Suprapubic skin (tissue), 4 donors: ENCODE results near the gene GLRB. TPM values are rescaled to one million over a fixed set of nuclear protein-coding genes. Genes with fewer than 3 reads are reported as not detected.
A peak's percentile ranks its signal among the peaks of the same experiment; 100 is the strongest.

Source experiments
- DNase-seq, 2 donors: peaks; one replicate each; pipeline ENCODE4 v3.0.0-alpha.2; 2019; ENCODE audit warnings: low spot score in 2 of 2
- H3K27ac ChIP-seq: fragments of 200-600 bp; sonication (generic); one replicate; pipeline ENCODE4 v1.5.1; 2019
- H3K27me3 ChIP-seq: fragments of 200-600 bp; sonication (generic); one replicate; pipeline ENCODE4 v1.5.1; 2019
- H3K36me3 ChIP-seq: fragments of 200-600 bp; sonication (generic); one replicate; pipeline ENCODE4 v1.5.1; 2019
- H3K4me1 ChIP-seq: fragments of 200-600 bp; sonication (generic); one replicate; pipeline ENCODE4 v1.5.1; 2019
- H3K4me3 ChIP-seq: fragments of 200-600 bp; sonication (generic); one replicate; pipeline ENCODE4 v1.5.1; 2019; ENCODE audit warnings: mild to moderate bottlenecking
- H3K9me3 ChIP-seq: fragments of 200-600 bp; sonication (generic); one replicate; pipeline ENCODE4 v1.5.1; 2019
- CTCF ChIP-seq, 2 donors: fragments of 200-600 bp in 1 of 2; fragments of 450-650 bp in 1 of 2; sonication (generic) in 1 of 2; IDR thresholded peaks; one replicate each; pipeline ENCODE4 v1.5.1; 2016 to 2019; ENCODE audit warnings: antibody characterized with exemption in 2 of 2, mild to moderate bottlenecking in 1 of 2, moderate library complexity in 1 of 2
- EP300 ChIP-seq: sonication (generic); formaldehyde crosslinking; IDR thresholded peaks from one replicate; pipeline ENCODE4 v1.6.1; 2017; ENCODE audit warnings: antibody characterized with exemption
- POLR2A ChIP-seq, 2 donors: fragments of 450-650 bp; IDR thresholded peaks; one replicate each; pipeline ENCODE4 v1.6.1; 2017; ENCODE audit warnings: antibody characterized with exemption in 2 of 2, mild to moderate bottlenecking in 2 of 2, moderate library complexity in 2 of 2
- POLR2AphosphoS5 ChIP-seq, 3 donors: sonication (generic); formaldehyde crosslinking; IDR thresholded peaks; one replicate each; pipeline ENCODE4 v1.6.1; 2017; ENCODE audit warnings: antibody characterized with exemption in 3 of 3
- WGBS: methylation state at CpG from one replicate; pipeline ENCODE4 v1.1.5; 2018; 5-methylcytosine and 5-hydroxymethylcytosine counted together
- total RNA-seq, 4 donors: library from RNA; depleted of rRNA; stranded (reverse); fragments of >200 nt; gene quantifications; one replicate each; pipeline ENCODE4 v1.1.0, GENCODE V29; 2016

The GLRB gene
- total RNA-seq, 4 donors from 2014 or later, result 0.87 to 4.3 (median 3.7) TPM

GRCh38 chr4:157127571-157127970 is 51.6 kb downstream of the GLRB start:
- WGBS, result 91% methylated on average over 2 of the region's 2 CpGs

DNA sequence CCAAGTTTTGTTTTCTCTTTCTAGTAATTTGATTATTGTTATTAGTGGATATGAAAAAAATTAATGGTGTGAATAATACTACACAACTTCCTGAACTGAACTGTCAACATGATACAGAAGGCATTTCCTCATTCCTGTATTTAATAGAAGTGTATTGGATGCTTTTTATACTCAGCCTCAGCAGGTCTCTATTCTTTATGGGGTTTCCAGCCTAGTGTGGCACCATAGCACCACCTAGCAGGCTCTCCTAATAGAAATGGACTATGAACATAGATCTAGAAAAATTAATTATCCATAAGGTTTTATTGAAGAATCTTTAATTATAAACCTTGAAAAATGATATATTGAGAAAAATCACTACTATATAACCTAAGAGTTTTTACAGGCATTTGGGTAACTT is 52.4 kb downstream of the GLRB start:
- H3K4me1 ChIP-seq, result no peaks in the 10 kb centered on the region
- H3K9me3 ChIP-seq, result no peaks in the 10 kb centered on the region
- H3K36me3 ChIP-seq, result no peaks in the 10 kb centered on the region
- no peak for TF ChIP-seq POLR2AphosphoS5 (IDR thresholded peaks at IDR 0.05)
- TF ChIP-seq CTCF (IDR thresholded peaks at IDR 0.05), result peak in 1 of 2 donors; percentile 8
- TF ChIP-seq EP300, result no peak
- no peak for TF ChIP-seq POLR2A (IDR thresholded peaks at IDR 0.05)
- no peak overlapping the region for H3K4me3 ChIP-seq
- H3K27me3 ChIP-seq, result no peaks in the 10 kb centered on the region
- H3K27ac ChIP-seq, result no peak overlapping the region
- no peak for DNase-seq

More at GRCh38 chr4:157127571-157127970, 51.6 kb downstream of the GLRB start:
- Histone ChIP-seq H3K27me3 (no peaks in the 10 kb centered on the region), H3K9me3 (no peaks in the 10 kb centered on the region), H3K36me3 (no peaks in the 10 kb centered on the region), H3K4me1 (no peaks in the 10 kb centered on the region), H3K27ac (no peak overlapping the region), H3K4me3 (no peak overlapping the region)
- no peak for TF ChIP-seq CTCF (IDR thresholded peaks at IDR 0.05)
- TF ChIP-seq POLR2AphosphoS5 (IDR thresholded peaks at IDR 0.05), result no peak
- TF ChIP-seq EP300, result no peak
- no peak for TF ChIP-seq POLR2A (IDR thresholded peaks at IDR 0.05)
- no peak for DNase-seq

DNA sequence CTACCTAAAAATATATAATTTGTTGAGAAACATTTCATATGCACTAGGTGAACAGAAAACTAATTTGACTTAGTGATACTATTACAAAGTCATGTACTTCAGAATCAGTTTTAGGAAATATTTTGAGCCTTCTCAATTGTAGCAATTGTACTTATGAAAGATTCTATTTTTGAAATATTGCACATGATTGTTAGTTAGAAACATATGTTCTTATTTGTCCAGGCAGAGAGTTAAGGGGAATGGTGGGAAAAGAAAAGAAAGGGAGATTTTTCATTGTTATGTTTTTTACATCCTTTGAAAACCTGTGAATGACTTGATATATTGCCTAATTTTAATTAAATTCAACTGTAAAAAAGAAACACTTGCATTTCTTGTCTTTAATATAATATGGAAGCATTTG is 66.0 kb downstream of the GLRB start:
- Histone ChIP-seq H3K9me3 (no peaks in the 10 kb centered on the region), H3K27me3 (no peaks in the 10 kb centered on the region), H3K36me3 (no peaks in the 10 kb centered on the region), H3K27ac (no peak overlapping the region), H3K4me3 (no peak overlapping the region), H3K4me1 (no peaks in the 10 kb centered on the region)
- DNase-seq, result no peak
- no peak for TF ChIP-seq CTCF (IDR thresholded peaks at IDR 0.05)
- TF ChIP-seq POLR2AphosphoS5 (IDR thresholded peaks at IDR 0.05), result no peak
- no peak for TF ChIP-seq POLR2A (IDR thresholded peaks at IDR 0.05)
- TF ChIP-seq EP300, result no peak

DNA sequence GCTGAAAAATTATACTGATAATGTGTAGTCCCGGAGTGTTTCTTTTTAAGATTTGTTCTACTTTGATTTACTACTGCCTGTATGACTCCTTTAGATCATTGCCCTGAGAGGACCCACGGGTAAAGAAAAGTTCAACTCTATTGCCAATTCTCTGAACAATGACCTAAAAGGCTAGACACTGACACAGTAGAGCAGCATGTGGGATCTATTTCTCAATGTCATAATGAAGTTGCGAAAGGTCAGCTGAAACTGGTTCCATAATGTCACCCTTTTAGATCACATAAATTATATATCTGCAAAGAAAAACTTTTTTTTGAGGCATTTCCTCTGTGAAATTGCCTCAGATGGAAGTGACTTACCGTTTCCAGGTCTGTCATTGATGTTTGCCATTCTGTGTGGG is 67.4 kb downstream of the GLRB start:
- H3K27ac ChIP-seq, result no peak overlapping the region
- no peaks in the 10 kb centered on the region for H3K4me1 ChIP-seq
- no peak overlapping the region for H3K4me3 ChIP-seq
- 61% methylated on average over 4 of the region's 4 CpGs for WGBS
- no peak for TF ChIP-seq CTCF (IDR thresholded peaks at IDR 0.05)
- peak in 1 of 3 donors; percentile 48 for TF ChIP-seq POLR2AphosphoS5 (IDR thresholded peaks at IDR 0.05)
- no peaks in the 10 kb centered on the region for H3K27me3 ChIP-seq
- H3K36me3 ChIP-seq, result no peaks in the 10 kb centered on the region
- DNase-seq, result no peak
- H3K9me3 ChIP-seq, result no peaks in the 10 kb centered on the region

GRCh38 chr4:157151711-157152110 is 75.8 kb downstream of the GLRB start:
- no peak for DNase-seq
- Histone ChIP-seq H3K9me3 (no peaks in the 10 kb centered on the region), H3K4me1 (no peaks in the 10 kb centered on the region), H3K27me3 (no peaks in the 10 kb centered on the region), H3K4me3 (no peak overlapping the region), H3K36me3 (no peaks in the 10 kb centered on the region), H3K27ac (no peak overlapping the region)
- 57% methylated on average over 1 of the region's 1 CpG for WGBS
- TF ChIP-seq CTCF (IDR thresholded peaks at IDR 0.05), result no peak
- TF ChIP-seq POLR2AphosphoS5 (IDR thresholded peaks at IDR 0.05), result no peak
- no peak for TF ChIP-seq POLR2A (IDR thresholded peaks at IDR 0.05)
- no peak for TF ChIP-seq EP300
